Fibroblast of lung (primary cell): ENCODE measurements around the gene ITGB3. TPM values are rescaled to one million over a fixed set of nuclear protein-coding genes. Genes with fewer than 3 reads are reported as not detected.
A peak's percentile ranks its signal among the peaks of the same experiment; 100 is the strongest.

Experiments
- DNase-seq, 2 donors: peaks; one replicate each; pipeline versions ENCODE4 v3.0.0 to v3.0.0-alpha.2; 2010; ENCODE audit warnings: low read depth in 2 of 2
- H2AFZ ChIP-seq: 2 replicates; pipeline ENCODE4 v1.5.1; 2012; ENCODE audit warnings: low read length, control low read depth, inconsistent platforms
- H3K27ac ChIP-seq: 2 replicates; pipeline ENCODE4 v1.5.1; 2011; ENCODE audit warnings: low read length, control low read depth; ENCODE audit not compliant: insufficient read depth
- H3K27me3 ChIP-seq: 2 replicates; pipeline ENCODE4 v1.5.1; 2011; ENCODE audit warnings: mild to moderate bottlenecking, low read length; ENCODE audit not compliant: control insufficient read depth, insufficient read depth
- H3K36me3 ChIP-seq: 2 replicates; pipeline ENCODE4 v1.5.1; 2011; ENCODE audit warnings: low read length; ENCODE audit not compliant: control insufficient read depth, insufficient read depth
- H3K4me1 ChIP-seq: 2 replicates; pipeline ENCODE4 v1.5.1; 2011; ENCODE audit warnings: low read length; ENCODE audit not compliant: control insufficient read depth, insufficient read depth; ENCODE audit errors: extremely low read depth
- H3K4me2 ChIP-seq: 2 replicates; pipeline ENCODE4 v1.5.1; 2011; ENCODE audit warnings: low read length, control low read depth; ENCODE audit not compliant: insufficient read depth; ENCODE audit errors: extremely low read depth
- H3K4me3 ChIP-seq, 4 experiments: fragments of 200-600 bp in 1 of 4; sonication (generic) in 1 of 4; replicated peaks in 1 of 4; 2 replicates each; pipeline ENCODE4 v1.5.1; 2011 to 2016; ENCODE audit warnings: low read length in 4 of 4, low read depth in 3 of 4, mild to moderate bottlenecking in 3 of 4, control low read depth in 2 of 4, inconsistent platforms in 1 of 4, mixed read lengths in 1 of 4; ENCODE audit not compliant: insufficient read depth in 1 of 4; ENCODE audit errors: control extremely low read depth in 1 of 4
- H3K79me2 ChIP-seq: 2 replicates; pipeline ENCODE4 v1.5.1; 2012; ENCODE audit warnings: mild to moderate bottlenecking, low read length, inconsistent platforms; ENCODE audit not compliant: control insufficient read depth, insufficient read depth
- H3K9ac ChIP-seq: 2 replicates; pipeline ENCODE4 v1.5.1; 2011; ENCODE audit warnings: mild to moderate bottlenecking, low read length, control low read depth; ENCODE audit not compliant: insufficient read depth
- H3K9me3 ChIP-seq: 2 replicates; pipeline ENCODE4 v1.5.1; 2012; ENCODE audit warnings: low read depth, low read length; ENCODE audit not compliant: control insufficient read depth, insufficient read depth
- H4K20me1 ChIP-seq: 2 replicates; pipeline ENCODE4 v1.5.1; 2011; ENCODE audit warnings: low read length; ENCODE audit not compliant: control insufficient read depth, insufficient read depth; ENCODE audit errors: extremely low read depth
- EZH2 ChIP-seq: IDR thresholded peaks from 2 replicates; pipeline ENCODE4 v1.5.1; 2012; ENCODE audit warnings: low read length, control low read depth, mild to moderate bottlenecking; ENCODE audit errors: missing control alignments
- polyA plus RNA-seq, 2 donors: library from polyadenylated mRNA; depleted of rRNA in 1 of 2; stranded (reverse) in 1 of 2; unstranded in 1 of 2; fragments of >200 nt; gene quantifications; 2 replicates each; pipeline ENCODE4 v1.2.1, GENCODE V29; 2011 to 2012; ENCODE audit warnings: missing spikeins in 1 of 2
- total RNA-seq: library from RNA; depleted of rRNA; stranded (reverse); fragments of >200 nt; gene quantifications from 2 replicates; pipeline ENCODE4 v1.2.1, GENCODE V29; 2014
- TF ChIP-seq, protein P1 (sequence below), 2 donors: IDR thresholded peaks in 1 of 2; conservative IDR thresholded peaks in 1 of 2; 1 replicate in 1 of 2; 2 replicates in 1 of 2; pipeline ENCODE4 v1.5.1; 2011 to 2012; ENCODE audit warnings: low read length in 2 of 2, control low read depth in 1 of 2, inconsistent platforms in 1 of 2, low read depth in 1 of 2, mild to moderate bottlenecking in 1 of 2

ITGB3 gene
- total and polyA plus RNA-seq, 2 donors (not counting 1 experiment from before 2014, with no cell fraction given) = 22.0 to 23.3 TPM

DNA sequence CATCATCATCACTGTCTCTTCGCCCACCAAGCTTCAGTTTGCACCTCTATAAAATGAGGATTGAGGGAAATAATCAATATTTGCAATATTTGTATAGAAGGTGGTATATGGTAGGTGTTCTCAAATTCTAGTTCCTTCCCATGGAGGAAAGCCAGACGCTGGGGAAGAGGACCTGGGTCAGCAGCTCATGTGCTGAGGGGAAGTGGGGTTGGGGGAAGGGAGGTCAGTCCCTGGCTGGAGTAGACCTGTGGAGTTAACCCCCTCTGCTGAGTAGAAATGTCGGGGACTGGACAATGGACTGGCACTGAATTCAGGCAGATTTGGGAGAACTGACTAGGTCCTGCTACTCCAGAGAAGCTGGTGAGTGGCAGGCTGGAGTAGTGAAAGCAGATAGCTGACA lies 12.8 kb upstream of the ITGB3 start:
- Histone ChIP-seq H3K27ac (peak overlapping the region; percentile 43), H3K79me2 (no peaks in the 10 kb centered on the region), H3K4me3 (no peak overlapping the region), H3K27me3 (no peaks in the 10 kb centered on the region), H3K9ac (no peak overlapping the region), H2AFZ (no peak overlapping the region), H3K4me1 (peaks cover 14% of the 10 kb centered on the region), H3K36me3 (no peaks in the 10 kb centered on the region), H4K20me1 (no peaks in the 10 kb centered on the region), H3K9me3 (no peaks in the 10 kb centered on the region), H3K4me2 (no peak overlapping the region)
- no peak for DNase-seq
- TF ChIP-seq EZH2 = no peak
- TF ChIP-seq, protein P1, sequence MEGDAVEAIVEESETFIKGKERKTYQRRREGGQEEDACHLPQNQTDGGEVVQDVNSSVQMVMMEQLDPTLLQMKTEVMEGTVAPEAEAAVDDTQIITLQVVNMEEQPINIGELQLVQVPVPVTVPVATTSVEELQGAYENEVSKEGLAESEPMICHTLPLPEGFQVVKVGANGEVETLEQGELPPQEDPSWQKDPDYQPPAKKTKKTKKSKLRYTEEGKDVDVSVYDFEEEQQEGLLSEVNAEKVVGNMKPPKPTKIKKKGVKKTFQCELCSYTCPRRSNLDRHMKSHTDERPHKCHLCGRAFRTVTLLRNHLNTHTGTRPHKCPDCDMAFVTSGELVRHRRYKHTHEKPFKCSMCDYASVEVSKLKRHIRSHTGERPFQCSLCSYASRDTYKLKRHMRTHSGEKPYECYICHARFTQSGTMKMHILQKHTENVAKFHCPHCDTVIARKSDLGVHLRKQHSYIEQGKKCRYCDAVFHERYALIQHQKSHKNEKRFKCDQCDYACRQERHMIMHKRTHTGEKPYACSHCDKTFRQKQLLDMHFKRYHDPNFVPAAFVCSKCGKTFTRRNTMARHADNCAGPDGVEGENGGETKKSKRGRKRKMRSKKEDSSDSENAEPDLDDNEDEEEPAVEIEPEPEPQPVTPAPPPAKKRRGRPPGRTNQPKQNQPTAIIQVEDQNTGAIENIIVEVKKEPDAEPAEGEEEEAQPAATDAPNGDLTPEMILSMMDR (conservative IDR thresholded peaks at IDR 0.05 in 1 of 2, IDR thresholded peaks at IDR 0.05 in 1 of 2; ENCODE audit: low read depth in 1 of 2, low read length in 2 of 2) = no peak

DNA sequence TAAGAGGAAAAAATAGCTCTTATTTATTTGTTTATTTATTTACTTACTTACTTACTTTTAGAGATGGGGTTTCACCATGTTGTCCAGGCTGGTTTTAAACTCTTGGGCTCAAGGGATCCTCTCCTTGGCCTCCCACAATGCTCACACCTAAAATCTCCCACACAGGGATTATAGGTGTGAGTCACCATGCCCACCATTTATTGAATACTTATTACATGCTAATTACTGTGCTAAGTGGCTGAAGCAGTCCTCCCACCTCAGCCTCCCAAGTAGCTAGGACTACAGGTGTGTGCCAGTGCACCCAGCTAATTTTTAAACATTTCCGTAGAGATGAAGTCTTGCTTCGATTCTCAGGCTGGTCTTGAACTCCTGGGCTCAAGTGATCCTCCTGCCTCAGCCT lies 11.0 kb upstream of the ITGB3 start:
- no peak overlapping the region for H3K4me3 ChIP-seq
- no peak overlapping the region for H3K9ac ChIP-seq
- H4K20me1 ChIP-seq = no peaks in the 10 kb centered on the region
- no peak for DNase-seq
- no peak overlapping the region for H3K27ac ChIP-seq
- no peak overlapping the region for H3K4me2 ChIP-seq
- H3K27me3 ChIP-seq = no peaks in the 10 kb centered on the region
- no peaks in the 10 kb centered on the region for H3K79me2 ChIP-seq
- TF ChIP-seq EZH2 = no peak
- TF ChIP-seq, protein P1 (conservative IDR thresholded peaks at IDR 0.05 in 1 of 2, IDR thresholded peaks at IDR 0.05 in 1 of 2; ENCODE audit: low read depth in 1 of 2, low read length in 2 of 2) = no peak
- H3K9me3 ChIP-seq = no peaks in the 10 kb centered on the region
- H2AFZ ChIP-seq = no peak overlapping the region
- no peaks in the 10 kb centered on the region for H3K36me3 ChIP-seq
- H3K4me1 ChIP-seq = peaks cover 14% of the 10 kb centered on the region

DNA sequence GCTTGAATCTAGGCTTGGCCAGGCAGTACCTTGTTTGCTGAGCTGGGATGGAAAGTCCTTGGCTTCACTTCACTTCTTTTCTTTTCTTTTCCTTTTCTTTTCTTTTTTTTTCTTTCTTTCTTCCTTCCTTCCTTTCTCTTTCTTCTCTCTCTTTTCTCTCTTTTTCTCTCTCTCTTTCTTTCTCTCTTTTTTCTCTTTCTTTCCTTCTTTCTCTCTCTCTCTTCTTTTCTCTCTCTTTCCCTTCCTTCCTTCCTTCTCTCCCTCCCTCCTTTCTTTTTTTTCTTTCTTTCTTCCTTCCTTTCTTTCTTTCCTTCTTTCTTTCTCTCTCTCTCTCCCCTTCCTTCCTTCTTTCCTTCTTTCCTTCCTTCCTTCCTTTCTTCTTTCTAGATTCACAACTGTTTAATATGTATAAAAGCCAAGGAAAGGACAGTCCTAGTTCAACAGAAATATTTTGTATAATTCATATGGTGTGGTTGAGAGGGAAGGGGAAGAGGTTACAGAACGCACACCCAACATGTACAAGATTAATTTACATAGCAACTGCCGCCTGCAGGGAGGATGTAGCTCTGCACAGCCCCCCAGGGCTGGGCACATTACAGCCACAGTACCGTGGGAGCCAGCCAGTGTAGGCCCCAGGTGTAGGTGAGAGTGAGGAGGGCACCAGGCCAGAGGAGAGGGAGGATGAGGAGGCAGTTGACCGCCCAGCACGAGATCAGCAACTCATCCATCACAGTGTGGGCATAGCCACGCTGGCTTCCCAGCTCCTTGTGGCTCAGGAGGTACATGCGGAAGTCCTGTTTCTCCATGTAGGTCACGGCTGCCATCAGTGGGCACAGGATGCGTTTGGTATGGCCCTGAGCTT lies 9.7 kb upstream of the ITGB3 start:
- Histone ChIP-seq H2AFZ (no peak overlapping the region), H3K79me2 (no peaks in the 10 kb centered on the region), H3K4me1 (peaks cover 14% of the 10 kb centered on the region), H4K20me1 (no peaks in the 10 kb centered on the region), H3K27ac (no peak overlapping the region), H3K4me2 (no peak overlapping the region), H3K27me3 (no peaks in the 10 kb centered on the region), H3K4me3 (no peak overlapping the region), H3K9ac (no peak overlapping the region), H3K9me3 (no peaks in the 10 kb centered on the region), H3K36me3 (no peaks in the 10 kb centered on the region)
- no peak for TF ChIP-seq EZH2
- TF ChIP-seq, protein P1 (conservative IDR thresholded peaks at IDR 0.05 in 1 of 2, IDR thresholded peaks at IDR 0.05 in 1 of 2; ENCODE audit: low read depth in 1 of 2, low read length in 2 of 2) = no peak
- no peak for DNase-seq
